NCI-H1048 (cell line): ENCODE data around the gene KCNK17.
A peak's percentile ranks its signal among the peaks of the same experiment; 100 is the strongest.

Experiments used
- DNase-seq: peaks from one replicate; lab custom pipeline; 2025; lab: John Stamatoyannopoulos, UW

The KCNK17 gene

GRCh38 chr6:39335780-39336545, 21.7 kb upstream of the KCNK17 start:
- no peak for DNase-seq

GRCh38 chr6:39333644-39334438, 19.6 kb upstream of the KCNK17 start:
- DNase-seq, result no peak

GRCh38 chr6:39330476-39330875, 16.3 kb upstream of the KCNK17 start:
- no peak for DNase-seq

GRCh38 chr6:39330057-39330456, 15.8 kb upstream of the KCNK17 start:
- no peak for DNase-seq

- no peak for DNase-seq
Measured at GRCh38 chr6:39328066-39328465, 13.8 kb upstream of the KCNK17 start.

- DNase-seq, result no peak
Measured at GRCh38 chr6:39327507-39327906, 13.3 kb upstream of the KCNK17 start.

GRCh38 chr6:39322306-39322850, 8.2 kb upstream of the KCNK17 start, which contains the start of gene KCNK16:
Gene KCNK16, minus strand, starts transcription at chr6:39322702. Its CDS starts 162 bp downstream, at chr6:39322540.
- no peak for DNase-seq

GRCh38 chr6:39321761-39322160, 7.5 kb upstream of the KCNK17 start:
- DNase-seq, result no peak

- no peak for DNase-seq
Measured at GRCh38 chr6:39320363-39320984, 6.3 kb upstream of the KCNK17 start.

GRCh38 chr6:39319621-39320362, 5.6 kb upstream of the KCNK17 start:
- DNase-seq, result no peak

- no peak for DNase-seq
Measured at GRCh38 chr6:39317256-39317655, 3.0 kb upstream of the KCNK17 start.

- no peak for DNase-seq
Measured at GRCh38 chr6:39313526-39314272, 520 bp downstream of the KCNK17 start.

GRCh38 chr6:39312912-39313525, 1.2 kb downstream of the KCNK17 start:
- no peak for DNase-seq

GRCh38 chr6:39310542-39310941, 3.7 kb downstream of the KCNK17 start:
- no peak for DNase-seq

GRCh38 chr6:39309942-39310531, 4.2 kb downstream of the KCNK17 start:
- no peak for DNase-seq

GRCh38 chr6:39307462-39307861, 6.8 kb downstream of the KCNK17 start:
- no peak for DNase-seq

- no peak for DNase-seq
Measured at GRCh38 chr6:39304951-39305350, 9.3 kb downstream of the KCNK17 start.

- no peak for DNase-seq
Measured at GRCh38 chr6:39303425-39304153, 10.6 kb downstream of the KCNK17 start.

- DNase-seq, result peak; percentile 57
Measured at GRCh38 chr6:39302669-39303424, 11.4 kb downstream of the KCNK17 start.
